DMS53 (cell line): Measurements from ENCODE around the gene PSAT1.
A peak's percentile ranks its signal among the peaks of the same experiment; 100 is the strongest.

Source experiments
- DNase-seq: peaks from one replicate; lab custom pipeline; 2025; lab: John Stamatoyannopoulos, UW

The PSAT1 gene

DNA sequence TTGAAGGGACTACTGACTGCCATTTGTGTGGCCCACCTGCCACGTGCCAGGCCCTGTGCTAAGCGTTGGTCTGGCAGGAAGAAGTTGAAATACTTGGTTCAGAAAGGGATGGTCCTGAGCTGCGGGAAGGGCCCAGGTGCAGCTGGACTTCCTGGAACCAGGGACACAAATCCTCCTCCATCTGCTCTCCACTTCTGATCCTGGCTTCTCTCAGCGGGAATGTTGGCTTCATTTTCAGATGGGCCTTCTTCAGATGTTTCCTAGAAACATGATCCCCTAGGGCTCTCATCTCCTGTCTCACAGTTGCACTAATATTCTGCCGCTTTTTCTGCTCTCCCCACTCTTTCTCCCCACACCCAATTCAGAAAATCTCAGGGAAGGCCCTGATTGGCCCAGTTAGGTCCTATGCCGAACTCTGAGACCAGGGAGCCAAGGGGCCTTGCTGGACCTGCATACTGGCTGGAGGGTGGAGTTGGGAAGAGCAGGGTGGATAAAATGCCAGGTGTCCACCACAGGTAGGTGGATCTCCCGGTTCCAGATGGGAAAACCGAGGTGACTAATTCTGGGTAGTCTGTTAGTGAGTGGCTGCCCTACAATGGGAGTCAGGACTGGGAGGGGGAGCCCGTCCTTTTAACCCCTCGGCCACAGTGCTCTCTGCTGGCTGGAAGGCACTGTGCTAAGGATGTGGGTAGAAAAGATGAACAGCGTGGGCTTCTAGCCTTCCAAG is 19.4 kb downstream of the PSAT1 start:
- no peak for DNase-seq

GRCh38 chr9:78319197-78320029 is 22.5 kb downstream of the PSAT1 start:
- no peak for DNase-seq

DNA sequence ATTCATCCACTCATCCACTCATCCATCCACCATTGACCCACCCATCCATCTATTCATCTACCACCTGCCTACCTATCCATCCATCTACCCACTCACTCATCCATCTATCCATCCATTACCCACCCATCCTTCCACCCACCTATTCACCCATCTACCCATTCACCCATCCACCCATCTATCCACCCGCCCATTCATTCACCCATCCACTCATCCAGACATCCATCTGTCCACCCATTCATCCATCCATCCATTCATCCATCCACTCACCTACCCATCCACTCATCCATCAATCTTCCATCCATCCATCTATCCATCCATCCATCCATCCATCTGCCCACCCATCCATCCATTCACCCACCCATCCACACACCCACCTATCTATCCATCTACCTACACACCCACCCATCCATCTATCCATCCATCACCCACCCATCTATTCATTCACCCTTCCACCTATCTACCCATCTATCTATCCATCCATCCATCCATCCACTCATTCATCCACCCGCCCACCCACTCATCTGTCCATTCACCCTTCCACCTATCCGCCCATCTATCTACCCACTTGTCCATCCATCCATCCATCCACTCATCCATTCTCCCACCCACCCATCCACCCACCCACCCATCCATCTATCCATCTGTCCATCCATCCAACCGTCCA is 23.2 kb downstream of the PSAT1 start:
- DNase-seq = no peak

DNA sequence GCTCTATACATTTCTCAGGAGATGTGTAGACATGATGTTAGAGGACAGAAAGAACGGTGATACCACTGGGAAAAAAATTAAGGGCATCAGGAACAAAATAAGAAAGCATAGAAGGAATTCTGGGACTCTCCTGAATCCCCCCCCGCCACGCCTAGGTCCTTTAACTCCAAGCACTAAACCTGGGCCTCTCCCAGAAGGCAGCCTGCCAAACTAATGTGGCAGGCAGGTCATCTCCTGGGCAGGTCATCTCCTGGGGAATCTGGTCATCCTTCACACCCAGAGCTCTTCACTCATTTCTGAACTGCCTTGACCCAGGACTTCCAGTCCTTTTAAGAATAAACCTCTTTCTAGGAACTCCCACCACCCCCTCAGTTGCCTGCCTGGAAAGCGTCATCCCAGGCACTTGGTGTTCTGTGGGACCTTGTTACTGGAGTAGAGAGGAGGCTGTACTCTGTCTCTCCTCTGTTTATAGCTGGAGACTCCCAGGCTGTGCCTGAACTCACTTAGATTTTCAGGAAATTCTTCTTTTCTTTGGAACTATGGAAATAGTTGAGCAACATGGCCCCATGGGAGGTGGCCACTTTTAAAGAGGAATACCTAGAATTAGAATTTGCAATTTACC is 24.1 kb downstream of the PSAT1 start:
- DNase-seq = no peak

GRCh38 chr9:78321505-78321904 is 24.6 kb downstream of the PSAT1 start:
- no peak for DNase-seq

GRCh38 chr9:78324068-78324650 is 27.2 kb downstream of the PSAT1 start:
- no peak for DNase-seq

DNA sequence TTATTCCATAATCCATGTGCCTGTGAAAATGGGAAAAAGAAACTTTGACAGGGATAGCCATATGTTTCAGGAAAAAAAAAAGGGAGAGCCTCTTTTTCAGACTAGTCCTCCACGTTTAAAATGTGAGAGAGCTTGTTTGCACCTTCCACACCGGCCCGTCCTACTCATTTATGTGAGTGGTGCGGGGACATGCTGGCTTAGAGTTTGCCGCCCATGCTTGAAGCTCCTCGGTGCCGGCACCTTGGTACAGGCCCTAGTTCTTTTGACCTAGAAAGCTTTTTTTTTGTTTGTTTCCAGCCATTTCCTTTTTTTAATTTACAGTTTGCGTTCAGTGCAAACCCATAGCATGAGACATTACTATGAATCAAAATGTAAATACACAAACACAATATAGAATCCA is 27.8 kb downstream of the PSAT1 start:
- DNase-seq = no peak

GRCh38 chr9:78325343-78325742 is 28.4 kb downstream of the PSAT1 start:
- no peak for DNase-seq

DNA sequence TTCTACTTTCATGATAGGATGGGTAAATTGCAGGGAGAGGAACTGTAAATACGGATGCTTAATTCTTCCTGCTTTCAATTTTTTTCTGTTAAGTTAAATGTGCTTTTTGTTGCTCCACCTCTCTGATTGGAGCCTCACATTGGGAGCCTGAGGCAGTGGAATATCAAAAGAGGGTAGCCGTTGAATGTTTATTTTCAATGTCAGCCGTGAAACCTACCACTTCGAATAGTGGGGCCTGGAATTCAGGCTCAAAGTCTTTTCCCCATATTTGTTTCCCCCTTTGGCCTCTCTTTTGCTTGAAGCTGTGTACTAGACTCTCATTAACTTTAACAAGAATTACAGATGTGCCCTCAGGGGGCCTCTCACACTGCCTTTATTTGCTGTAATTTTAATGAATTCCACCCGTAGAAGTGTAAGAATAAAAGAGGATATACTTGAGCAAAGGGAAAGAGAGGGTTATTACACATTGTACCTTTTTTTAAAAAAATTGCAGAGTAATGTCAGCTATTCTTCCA is 29.0 kb downstream of the PSAT1 start:
- DNase-seq = no peak

DNA sequence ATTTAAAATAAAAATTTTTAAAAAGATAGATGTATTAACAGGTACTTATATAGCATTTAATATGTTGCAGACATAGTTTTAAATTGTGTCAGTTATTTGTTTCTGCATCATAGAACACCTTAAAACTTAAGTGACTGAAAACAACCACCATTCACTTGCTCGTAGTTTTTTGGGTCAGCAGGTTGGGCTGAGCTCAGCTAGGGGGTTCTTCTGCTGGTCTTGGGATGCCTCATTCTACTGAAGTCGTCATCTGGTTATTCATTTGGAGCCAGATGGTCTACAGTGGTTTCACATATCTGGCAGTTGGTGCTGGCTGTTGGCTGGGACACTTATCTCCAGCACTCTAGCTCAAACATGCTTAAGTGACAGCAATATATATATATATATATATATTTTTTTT is 29.6 kb downstream of the PSAT1 start:
- no peak for DNase-seq

- no peak for DNase-seq
Measured at GRCh38 chr9:78332381-78332780, 35.5 kb downstream of the PSAT1 start.

DNA sequence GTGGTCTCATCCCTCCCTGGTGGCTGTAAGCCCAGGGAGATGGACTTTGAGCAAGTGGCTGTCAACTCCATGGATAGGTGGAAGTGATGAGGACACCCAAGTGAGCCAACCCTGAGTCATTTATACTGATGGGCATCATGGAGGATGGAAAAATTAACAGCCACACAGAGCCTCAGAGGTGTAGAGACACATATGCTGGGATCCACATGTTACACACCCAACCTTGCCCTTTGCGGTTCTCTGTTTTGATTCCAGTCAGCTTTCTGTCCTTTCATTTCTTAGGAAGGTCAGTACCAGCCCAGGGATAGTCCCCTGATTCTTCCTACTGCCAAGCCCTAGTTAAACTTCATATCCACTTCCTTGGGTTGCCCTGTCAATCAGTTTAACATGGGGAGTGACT is 51.9 kb downstream of the PSAT1 start:
- no peak for DNase-seq

DNA sequence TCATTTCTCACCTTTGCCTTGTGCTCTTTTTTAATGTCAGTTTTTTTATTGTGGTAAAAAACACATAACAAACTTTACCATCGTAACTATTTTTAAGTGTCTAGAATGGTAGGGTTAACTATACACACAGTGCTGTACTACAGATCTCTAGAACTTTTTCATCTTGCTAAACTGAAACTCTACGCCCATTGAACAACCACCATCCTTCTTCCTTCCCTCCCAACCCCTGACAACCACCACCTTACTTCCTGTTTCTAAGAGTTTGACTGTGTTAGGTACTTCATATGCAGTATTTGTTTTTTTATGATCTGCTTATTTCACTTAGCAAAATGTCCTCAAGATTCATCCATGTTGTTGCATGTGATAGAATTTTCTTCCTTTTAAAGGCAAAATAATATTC is 54.9 kb downstream of the PSAT1 start:
- no peak for DNase-seq

DNA sequence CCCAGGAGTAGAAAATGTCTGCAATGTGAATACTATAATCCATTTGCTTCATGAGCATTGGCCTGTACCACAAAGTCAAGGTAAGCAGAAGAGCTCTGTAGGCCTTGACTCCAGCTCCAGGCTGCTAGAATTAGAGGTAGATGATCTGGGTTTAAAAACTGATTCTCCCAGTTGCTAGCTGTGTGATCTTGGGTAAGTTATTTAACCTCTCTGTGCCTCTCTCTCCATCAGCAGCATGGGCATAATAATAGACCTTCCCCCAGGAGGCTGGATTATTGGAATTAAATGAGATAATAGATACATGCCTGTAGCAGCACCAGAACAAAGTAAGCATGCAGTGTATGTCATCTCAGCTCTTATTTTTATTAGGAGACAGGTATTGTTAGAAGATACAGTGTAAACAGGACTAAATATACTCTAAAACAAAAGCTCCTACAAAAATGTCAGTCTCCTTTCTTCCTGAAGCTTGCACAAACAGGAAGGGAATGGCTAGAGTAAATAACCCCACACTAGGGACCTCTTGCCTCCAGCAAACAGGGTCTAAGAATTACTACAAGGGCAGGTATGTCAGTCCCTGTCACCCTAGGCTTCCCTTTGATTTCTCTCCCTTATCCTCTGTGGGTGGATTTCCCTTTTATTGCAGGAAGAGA is 57.5 kb downstream of the PSAT1 start:
- DNase-seq = peak; percentile 40

GRCh38 chr9:78354989-78355388 is 58.1 kb downstream of the PSAT1 start:
- DNase-seq = no peak

DNA sequence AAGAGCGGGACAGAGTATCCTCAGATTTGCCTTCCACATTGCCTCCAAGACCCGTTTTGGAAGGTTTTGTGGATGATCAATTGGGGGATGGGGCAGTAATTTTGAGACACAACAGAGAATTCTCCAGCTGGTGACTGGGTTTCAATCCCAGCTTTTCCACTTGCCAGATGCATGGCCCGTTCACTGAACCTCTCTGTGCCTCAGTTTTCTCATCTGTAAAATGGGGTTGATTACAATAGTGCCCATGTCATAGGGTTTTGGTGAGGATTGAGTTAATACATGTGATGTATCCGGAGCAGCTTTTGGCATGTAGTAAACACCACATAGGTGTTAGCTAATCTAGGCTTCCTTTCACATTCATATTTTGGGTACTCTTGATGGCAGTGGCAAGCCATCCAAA is 59.7 kb downstream of the PSAT1 start:
- DNase-seq = no peak

DNA sequence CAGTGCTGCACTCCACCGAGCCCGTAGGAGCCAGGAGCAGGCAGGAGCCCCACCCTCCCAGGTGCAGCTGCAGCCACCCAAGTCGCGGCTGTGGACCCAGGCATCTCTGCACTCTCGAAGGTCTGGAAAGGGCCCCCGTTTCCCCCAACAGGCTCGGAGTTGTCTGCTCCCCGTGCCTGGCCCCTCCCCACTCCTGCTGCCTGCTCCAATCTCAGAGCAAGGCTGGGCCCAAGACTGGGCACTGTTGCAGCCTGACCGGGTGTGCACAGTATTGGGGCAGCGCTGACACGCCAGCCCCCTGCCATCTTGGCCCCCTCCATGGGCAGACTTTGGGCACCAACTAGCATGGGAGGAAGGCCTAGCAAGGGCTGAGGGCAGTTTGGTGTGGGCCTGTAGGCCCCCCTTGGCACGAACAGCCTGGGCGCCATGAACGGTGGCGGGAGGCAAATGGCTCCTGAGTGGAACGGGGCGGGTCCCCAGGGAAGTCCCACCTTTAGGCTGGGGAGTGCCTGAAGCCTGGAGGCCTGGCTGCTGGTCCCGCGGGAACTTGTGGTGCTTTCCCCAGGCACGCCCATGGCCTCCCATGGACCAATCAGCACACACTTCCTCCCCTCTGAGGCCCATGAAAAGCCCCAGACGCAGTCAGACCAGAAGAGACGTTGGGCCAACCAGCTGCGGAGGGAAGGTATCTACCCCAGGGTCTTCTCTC is 60.4 kb downstream of the PSAT1 start:
- DNase-seq = no peak

DNA sequence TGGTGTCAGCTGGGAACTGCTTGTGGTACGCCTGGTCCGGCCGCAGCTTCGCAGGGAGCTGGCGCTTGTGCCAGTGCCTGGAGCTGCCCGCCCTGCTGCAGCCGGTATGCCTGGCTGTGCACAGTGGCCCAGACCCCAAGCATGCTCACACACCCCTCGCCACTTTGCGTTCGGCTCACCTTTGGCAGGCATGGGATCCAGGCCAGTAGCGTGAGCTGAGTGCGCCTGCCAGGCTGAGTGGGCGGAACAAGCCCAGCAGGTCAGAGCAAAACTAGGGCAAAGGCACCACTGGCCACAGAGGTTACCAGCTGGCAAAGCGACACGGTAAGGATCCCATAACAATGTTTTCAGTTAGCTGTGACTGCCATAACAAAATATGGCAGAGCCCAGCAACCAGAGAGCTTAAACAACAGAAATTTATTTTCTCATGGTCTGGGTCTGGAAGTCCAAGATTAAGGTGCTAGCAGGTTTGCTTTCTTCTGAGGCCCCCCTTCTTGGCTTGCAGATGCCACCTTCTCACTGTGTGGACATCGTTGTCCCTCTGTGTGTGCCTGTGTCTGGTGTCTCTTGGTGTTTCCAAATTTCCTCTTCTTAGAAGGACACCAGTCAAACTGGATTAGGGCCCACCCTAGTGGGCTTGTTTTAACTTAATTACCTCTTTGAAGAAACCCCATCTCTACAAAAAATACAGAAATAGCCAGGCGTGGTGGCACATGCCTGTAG is 61.6 kb downstream of the PSAT1 start:
- no peak for DNase-seq

DNA sequence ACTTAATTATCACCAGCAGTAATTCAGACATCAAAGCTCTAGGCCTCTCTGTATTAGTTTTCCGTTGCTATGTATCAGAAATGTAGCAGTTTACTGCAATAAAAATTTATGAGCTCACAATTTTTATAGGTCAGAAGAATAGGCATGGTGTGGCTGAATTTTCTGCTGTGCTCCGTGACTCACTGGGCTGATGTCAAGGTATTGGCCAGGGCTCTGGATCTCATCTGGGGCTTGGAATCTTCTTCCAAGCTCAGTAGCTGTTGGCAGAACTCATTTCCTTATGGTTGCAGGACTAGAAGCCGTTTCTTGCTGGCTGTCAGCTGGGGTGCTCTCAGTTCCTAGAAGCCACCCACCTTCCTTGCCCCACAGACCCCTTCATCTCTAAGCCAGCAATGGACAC is 66.3 kb downstream of the PSAT1 start:
- DNase-seq = no peak
